PFSK-1 (cell line): Measurements from ENCODE around the gene C2CD5.

Experiments used
- FOXP2 ChIP-seq: optimal IDR thresholded peaks from 2 replicates; pipeline ENCODE3; 2011; ENCODE audit warnings: borderline replicate concordance, control low read depth, inconsistent platforms; ENCODE audit not compliant: insufficient read depth; ENCODE audit errors: extremely low read length, extremely low read depth
- POLR2AphosphoS5 ChIP-seq: IDR thresholded peaks from 2 replicates; pipeline ENCODE4 v1.6.1; 2012; ENCODE audit warnings: low read depth, mild to moderate bottlenecking, control low read depth, low read length, moderate library complexity
- SIN3A ChIP-seq: IDR thresholded peaks from 2 replicates; pipeline ENCODE4 v1.6.1; 2012; ENCODE audit warnings: mild to moderate bottlenecking, low read length, moderate library complexity, borderline replicate concordance; ENCODE audit not compliant: insufficient read depth
- TAF1 ChIP-seq: IDR thresholded peaks from 2 replicates; pipeline ENCODE4 v1.6.1; 2012; ENCODE audit warnings: low read length, control low read depth, borderline replicate concordance; ENCODE audit not compliant: insufficient read depth
- TF ChIP-seq, protein P1 (sequence below), 2 experiments: IDR thresholded peaks; 2 replicates each; pipeline versions ENCODE4 v1.6.1 to v1.8.0; 2011 to 2012; ENCODE audit warnings: low read depth in 2 of 2, low read length in 2 of 2, control low read depth in 1 of 2, inconsistent platforms in 1 of 2, mild to moderate bottlenecking in 1 of 2, moderate library complexity in 1 of 2; ENCODE audit not compliant: insufficient read depth in 1 of 2

C2CD5 gene

DNA sequence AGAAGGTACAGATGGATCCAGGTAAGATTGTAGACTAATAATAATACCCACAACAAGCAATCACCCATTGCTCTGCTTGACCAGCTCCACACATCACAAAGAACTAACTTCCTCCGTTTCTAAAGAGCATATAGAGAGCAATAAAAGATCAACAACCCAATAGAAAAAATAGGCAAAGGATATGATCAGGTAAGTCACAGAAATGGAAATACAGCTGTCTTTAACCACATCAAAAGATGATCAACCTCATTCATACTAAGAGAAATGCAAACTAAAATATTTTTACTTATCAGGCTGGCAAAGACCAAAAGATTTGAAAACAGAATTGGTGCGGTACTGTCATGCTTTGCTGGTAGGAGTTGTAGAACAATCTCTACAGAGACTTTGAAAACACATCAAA is 8.9 kb downstream of the C2CD5 start:
- TF ChIP-seq POLR2AphosphoS5 (no peak), TAF1 (no peak), SIN3A (no peak), FOXP2 (no peak)
- TF ChIP-seq, protein P1, sequence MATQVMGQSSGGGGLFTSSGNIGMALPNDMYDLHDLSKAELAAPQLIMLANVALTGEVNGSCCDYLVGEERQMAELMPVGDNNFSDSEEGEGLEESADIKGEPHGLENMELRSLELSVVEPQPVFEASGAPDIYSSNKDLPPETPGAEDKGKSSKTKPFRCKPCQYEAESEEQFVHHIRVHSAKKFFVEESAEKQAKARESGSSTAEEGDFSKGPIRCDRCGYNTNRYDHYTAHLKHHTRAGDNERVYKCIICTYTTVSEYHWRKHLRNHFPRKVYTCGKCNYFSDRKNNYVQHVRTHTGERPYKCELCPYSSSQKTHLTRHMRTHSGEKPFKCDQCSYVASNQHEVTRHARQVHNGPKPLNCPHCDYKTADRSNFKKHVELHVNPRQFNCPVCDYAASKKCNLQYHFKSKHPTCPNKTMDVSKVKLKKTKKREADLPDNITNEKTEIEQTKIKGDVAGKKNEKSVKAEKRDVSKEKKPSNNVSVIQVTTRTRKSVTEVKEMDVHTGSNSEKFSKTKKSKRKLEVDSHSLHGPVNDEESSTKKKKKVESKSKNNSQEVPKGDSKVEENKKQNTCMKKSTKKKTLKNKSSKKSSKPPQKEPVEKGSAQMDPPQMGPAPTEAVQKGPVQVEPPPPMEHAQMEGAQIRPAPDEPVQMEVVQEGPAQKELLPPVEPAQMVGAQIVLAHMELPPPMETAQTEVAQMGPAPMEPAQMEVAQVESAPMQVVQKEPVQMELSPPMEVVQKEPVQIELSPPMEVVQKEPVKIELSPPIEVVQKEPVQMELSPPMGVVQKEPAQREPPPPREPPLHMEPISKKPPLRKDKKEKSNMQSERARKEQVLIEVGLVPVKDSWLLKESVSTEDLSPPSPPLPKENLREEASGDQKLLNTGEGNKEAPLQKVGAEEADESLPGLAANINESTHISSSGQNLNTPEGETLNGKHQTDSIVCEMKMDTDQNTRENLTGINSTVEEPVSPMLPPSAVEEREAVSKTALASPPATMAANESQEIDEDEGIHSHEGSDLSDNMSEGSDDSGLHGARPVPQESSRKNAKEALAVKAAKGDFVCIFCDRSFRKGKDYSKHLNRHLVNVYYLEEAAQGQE (IDR thresholded peaks at IDR 0.05; ENCODE audit: insufficient read depth in 1 of 2, low read depth in 2 of 2, low read length in 2 of 2): no peak

DNA sequence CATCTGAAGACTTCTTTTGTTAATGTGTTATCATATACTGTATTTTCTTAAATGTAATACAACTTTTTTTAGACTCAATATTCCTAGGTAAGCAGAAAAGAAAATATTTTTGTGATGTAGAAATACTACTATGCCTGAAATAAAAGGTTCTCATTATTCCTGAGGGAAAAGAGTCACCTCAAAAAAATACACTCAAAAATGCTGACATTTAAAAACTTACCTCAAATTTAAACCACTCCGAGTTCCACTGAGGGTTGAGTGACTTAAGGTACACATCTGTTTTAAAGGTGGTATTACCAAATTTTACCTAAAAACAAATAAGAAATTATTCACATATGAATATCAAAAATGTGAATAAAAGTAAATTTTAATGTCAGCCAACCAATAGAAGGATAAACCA is 9.3 kb downstream of the C2CD5 start:
- TF ChIP-seq SIN3A (no peak), POLR2AphosphoS5 (no peak), TAF1 (no peak), FOXP2 (no peak)
- TF ChIP-seq, protein P1 (IDR thresholded peaks at IDR 0.05; ENCODE audit: insufficient read depth in 1 of 2, low read depth in 2 of 2, low read length in 2 of 2): no peak

DNA sequence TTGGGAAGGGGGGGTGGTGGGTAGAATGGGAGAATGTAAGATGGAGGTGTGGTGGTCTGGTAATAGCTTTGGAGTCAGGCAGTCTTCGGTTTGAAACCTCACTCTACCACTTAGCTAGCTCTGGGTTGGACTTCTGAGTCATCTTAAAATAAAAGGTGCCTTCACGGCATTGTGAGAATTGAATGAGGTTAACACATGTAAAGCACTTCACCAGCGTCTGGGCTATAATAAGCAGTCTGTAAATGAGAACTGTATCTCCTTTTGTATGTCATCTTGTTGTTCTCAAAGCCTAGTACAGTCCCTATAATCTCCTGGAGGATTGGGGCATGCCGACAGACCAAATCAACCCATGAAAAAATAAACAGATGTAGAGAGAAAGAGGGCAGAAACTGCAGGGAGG is 11.2 kb downstream of the C2CD5 start:
- TF ChIP-seq POLR2AphosphoS5: no peak
- no peak for TF ChIP-seq FOXP2
- no peak for TF ChIP-seq SIN3A

DNA sequence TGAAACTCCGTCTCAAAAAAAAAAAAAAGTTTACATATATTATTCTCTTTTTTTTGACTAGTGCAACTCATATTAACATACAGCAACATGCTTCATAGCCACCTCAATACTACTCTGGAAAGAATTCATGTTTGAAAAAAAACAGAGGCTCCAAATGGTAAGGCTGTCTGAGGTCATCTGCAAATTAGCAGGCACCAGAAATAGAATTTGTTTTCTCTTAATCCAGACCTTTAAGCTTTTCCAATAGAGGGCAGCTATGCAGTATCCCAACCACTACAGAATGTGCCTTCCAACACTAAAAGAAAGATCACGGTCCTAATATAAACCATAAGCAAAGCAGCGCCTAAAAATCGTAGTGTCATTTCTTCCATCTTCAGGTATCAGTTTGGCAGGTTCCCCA is 12.0 kb downstream of the C2CD5 start:
- TF ChIP-seq SIN3A (no peak), POLR2AphosphoS5 (no peak)
- TF ChIP-seq, protein P1 (IDR thresholded peaks at IDR 0.05; ENCODE audit: insufficient read depth in 1 of 2, low read depth in 2 of 2, low read length in 2 of 2): no peak

DNA sequence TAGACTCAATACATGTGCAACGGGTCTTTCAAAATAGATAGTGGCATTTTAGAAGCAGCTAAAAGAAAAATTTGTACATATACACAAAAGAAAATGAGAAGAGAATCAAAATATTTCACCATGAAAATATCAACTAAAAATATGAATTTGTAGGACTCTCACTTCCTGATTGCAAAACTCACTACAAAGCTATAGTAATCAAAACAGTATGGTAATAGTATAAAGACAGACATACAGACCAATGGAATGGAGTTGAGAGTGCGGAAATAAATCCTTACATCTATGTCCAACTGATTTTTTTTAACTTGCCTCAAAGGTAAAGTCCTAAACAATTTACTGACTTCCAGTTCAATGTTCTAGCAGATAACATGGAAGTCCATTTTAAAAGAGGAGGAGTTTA is 13.1 kb downstream of the C2CD5 start:
- TF ChIP-seq TAF1 (no peak), FOXP2 (no peak), POLR2AphosphoS5 (no peak)
- TF ChIP-seq, protein P1 (IDR thresholded peaks at IDR 0.05; ENCODE audit: insufficient read depth in 1 of 2, low read depth in 2 of 2, low read length in 2 of 2): no peak
